HUDEP-2 (cell line): ENCODE data around the gene HMCN1.
A peak's percentile ranks its signal among the peaks of the same experiment; 100 is the strongest.
"Not testable (repeated sequence)": the region's sequence is repeated elsewhere in the genome, so short reads cannot be mapped to it uniquely, and the experiment has no call there.

Source experiments
- DNase-seq, 76 experiments: peaks; one replicate each; lab custom pipeline; 2025; ENCODE audit not compliant: unreplicated experiment in 76 of 76; lab: John Stamatoyannopoulos, UW

The HMCN1 gene

GRCh38 chr1:186183970-186184628 is 449.9 kb downstream of the HMCN1 start:
- no peak for DNase-seq

- DNase-seq, result not testable (repeated sequence)
Measured at GRCh38 chr1:186186251-186186650, 452.1 kb downstream of the HMCN1 start.

GRCh38 chr1:186187601-186188000 is 453.4 kb downstream of the HMCN1 start:
- DNase-seq, result no peak

- no peak for DNase-seq
Measured at GRCh38 chr1:186188004-186188539, 453.9 kb downstream of the HMCN1 start.

GRCh38 chr1:186188736-186189135 is 454.5 kb downstream of the HMCN1 start:
- DNase-seq, result no peak

GRCh38 chr1:186189156-186189555 is 455.0 kb downstream of the HMCN1 start:
- DNase-seq, result no peak

GRCh38 chr1:186191511-186191910 is 457.3 kb downstream of the HMCN1 start:
- DNase-seq, result no peak

- DNase-seq, result no peak
Measured at GRCh38 chr1:186193224-186193623, 459.0 kb downstream of the HMCN1 start.

- peak in 13 of 76 experiments; percentile 10 to 56 (median 36) for DNase-seq
Measured at GRCh38 chr1:186194107-186194756, 460.0 kb downstream of the HMCN1 start.

GRCh38 chr1:186195377-186195931 is 461.3 kb downstream of the HMCN1 start:
- DNase-seq, result peak in 66 of 76 experiments; percentile 5 to 96 (median 60)

- DNase-seq, result no peak
Measured at GRCh38 chr1:186202271-186202764, 468.1 kb downstream of the HMCN1 start.

GRCh38 chr1:186202776-186203175 is 468.6 kb downstream of the HMCN1 start:
- DNase-seq, result no peak

GRCh38 chr1:186206048-186206570 is 471.9 kb downstream of the HMCN1 start:
- DNase-seq, result no peak

GRCh38 chr1:186207391-186208085 is 473.3 kb downstream of the HMCN1 start:
- no peak for DNase-seq

GRCh38 chr1:186208405-186209129 is 474.4 kb downstream of the HMCN1 start:
- DNase-seq, result no peak

- no peak for DNase-seq
Measured at GRCh38 chr1:186210258-186210657, 476.1 kb downstream of the HMCN1 start.

GRCh38 chr1:186211583-186211982 is 477.4 kb downstream of the HMCN1 start:
- DNase-seq, result not testable (repeated sequence)

- peak in 59 of 76 experiments; percentile 1 to 75 (median 27) for DNase-seq
Measured at GRCh38 chr1:186212568-186213224, 478.5 kb downstream of the HMCN1 start.

GRCh38 chr1:186213225-186213607 is 479.0 kb downstream of the HMCN1 start:
- no peak for DNase-seq

- no peak for DNase-seq
Measured at GRCh38 chr1:186214791-186215190, 480.6 kb downstream of the HMCN1 start.
